HFFc6 (cell line): Measurements from ENCODE around the gene AMBN. TPM values are rescaled to one million over a fixed set of nuclear protein-coding genes. Genes with fewer than 3 reads are reported as not detected.

Experiments
- DNase-seq: peaks from one replicate; pipeline ENCODE4 v3.0.0-alpha.2; 2018
- H3K27ac Mint-ChIP-seq: 2 replicates; pipeline ENCODE4 v1.8.0; 2020; ENCODE audit warnings: mild to moderate bottlenecking, mixed read lengths
- H3K27me3 Mint-ChIP-seq: 2 replicates; pipeline ENCODE4 v1.8.0; 2021; ENCODE audit warnings: mild to moderate bottlenecking, moderate library complexity, mixed read lengths; ENCODE audit not compliant: insufficient read depth
- H3K36me3 Mint-ChIP-seq: 2 replicates; pipeline ENCODE4 v1.8.0; 2021; ENCODE audit warnings: low read depth, mixed read lengths
- H3K4me1 Mint-ChIP-seq: 2 replicates; pipeline ENCODE4 v1.8.0; 2020; ENCODE audit warnings: low read depth, mixed read lengths
- H3K4me3 Mint-ChIP-seq: 2 replicates; pipeline ENCODE4 v1.8.0; 2020; ENCODE audit warnings: mild to moderate bottlenecking, moderate library complexity, mixed read lengths
- H3K9me3 Mint-ChIP-seq: 2 replicates; pipeline ENCODE4 v1.8.0; 2020; ENCODE audit warnings: mild to moderate bottlenecking, mixed read lengths
- total RNA-seq, 6 experiments: library from RNA; stranded (reverse); fragmentation: NEBNext Ultra II Directional; extraction: Animal tissue kit (Norgen Biotek cat#: 25700); gene quantifications; 2 replicates in 1 of 6; 3 replicates in 5 of 6; pipeline ENCODE4 v1.2.3, GENCODE V29; 2021
- TF ChIP-seq, protein P1 (sequence below): fragments of 200-600 bp; sonication (generic); IDR thresholded peaks from 2 replicates; pipeline ENCODE4 v1.5.0; 2021; ENCODE audit warnings: antibody characterized with exemption, mild to moderate bottlenecking

AMBN gene
- total RNA-seq, 6 experiments from 2014 or later: not detected

DNA sequence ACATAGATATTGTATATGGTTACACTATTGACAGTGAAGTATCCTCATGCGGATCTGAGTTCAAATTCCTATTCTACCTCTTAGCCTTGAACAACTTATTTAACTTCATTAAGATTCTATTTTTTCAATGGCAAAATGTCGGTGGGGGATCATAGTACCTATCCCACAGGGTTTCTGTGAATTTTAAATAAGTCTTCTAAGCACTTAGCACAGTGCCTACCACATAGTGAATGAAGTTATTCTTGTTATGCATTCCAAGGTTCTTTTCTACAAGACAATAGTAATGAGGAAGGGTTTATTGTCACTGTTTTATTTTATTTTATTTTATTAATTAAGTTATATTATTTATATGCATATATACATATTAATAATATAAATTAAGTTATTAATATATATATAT, 27.7 kb downstream of the AMBN start:
- Mint-ChIP-seq H3K4me1 (no peaks in the 10 kb centered on the region), H3K27me3 (no peaks in the 10 kb centered on the region; the same call in 1 of the 2 replicates), H3K27ac (no peak overlapping the region), H3K4me3 (no peak overlapping the region), H3K36me3 (no peaks in the 10 kb centered on the region), H3K9me3 (no peaks in the 10 kb centered on the region)
- no peak for DNase-seq
- TF ChIP-seq, protein P1, sequence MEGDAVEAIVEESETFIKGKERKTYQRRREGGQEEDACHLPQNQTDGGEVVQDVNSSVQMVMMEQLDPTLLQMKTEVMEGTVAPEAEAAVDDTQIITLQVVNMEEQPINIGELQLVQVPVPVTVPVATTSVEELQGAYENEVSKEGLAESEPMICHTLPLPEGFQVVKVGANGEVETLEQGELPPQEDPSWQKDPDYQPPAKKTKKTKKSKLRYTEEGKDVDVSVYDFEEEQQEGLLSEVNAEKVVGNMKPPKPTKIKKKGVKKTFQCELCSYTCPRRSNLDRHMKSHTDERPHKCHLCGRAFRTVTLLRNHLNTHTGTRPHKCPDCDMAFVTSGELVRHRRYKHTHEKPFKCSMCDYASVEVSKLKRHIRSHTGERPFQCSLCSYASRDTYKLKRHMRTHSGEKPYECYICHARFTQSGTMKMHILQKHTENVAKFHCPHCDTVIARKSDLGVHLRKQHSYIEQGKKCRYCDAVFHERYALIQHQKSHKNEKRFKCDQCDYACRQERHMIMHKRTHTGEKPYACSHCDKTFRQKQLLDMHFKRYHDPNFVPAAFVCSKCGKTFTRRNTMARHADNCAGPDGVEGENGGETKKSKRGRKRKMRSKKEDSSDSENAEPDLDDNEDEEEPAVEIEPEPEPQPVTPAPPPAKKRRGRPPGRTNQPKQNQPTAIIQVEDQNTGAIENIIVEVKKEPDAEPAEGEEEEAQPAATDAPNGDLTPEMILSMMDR: no peak

DNA sequence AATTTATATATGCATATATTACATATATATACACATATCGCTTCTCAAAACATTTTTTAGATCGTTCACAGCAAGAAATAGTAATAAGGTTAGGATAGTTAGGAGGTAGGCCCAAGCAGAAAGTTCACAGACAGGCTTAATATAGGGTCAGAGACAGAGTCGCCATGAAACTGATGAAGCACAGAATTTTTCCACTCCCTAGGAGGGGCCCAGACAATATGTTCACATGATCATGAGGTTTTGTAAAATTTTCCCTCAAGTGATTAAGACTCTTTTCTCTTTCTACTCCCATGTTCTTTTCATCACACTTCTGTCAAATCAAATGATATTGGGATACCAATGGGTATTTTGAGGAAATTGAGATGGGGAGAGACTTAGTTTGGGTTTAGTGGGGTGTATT, 31.3 kb downstream of the AMBN start:
- Mint-ChIP-seq H3K4me1 (peaks cover 5% of the 10 kb centered on the region; the same call in 1 of the 2 replicates), H3K27ac (no peak overlapping the region), H3K4me3 (no peak overlapping the region), H3K9me3 (no peaks in the 10 kb centered on the region), H3K27me3 (peaks cover 2% of the 10 kb centered on the region; the same call in 1 of the 2 replicates), H3K36me3 (no peaks in the 10 kb centered on the region)
- no peak for DNase-seq
- TF ChIP-seq, protein P1: no peak

DNA sequence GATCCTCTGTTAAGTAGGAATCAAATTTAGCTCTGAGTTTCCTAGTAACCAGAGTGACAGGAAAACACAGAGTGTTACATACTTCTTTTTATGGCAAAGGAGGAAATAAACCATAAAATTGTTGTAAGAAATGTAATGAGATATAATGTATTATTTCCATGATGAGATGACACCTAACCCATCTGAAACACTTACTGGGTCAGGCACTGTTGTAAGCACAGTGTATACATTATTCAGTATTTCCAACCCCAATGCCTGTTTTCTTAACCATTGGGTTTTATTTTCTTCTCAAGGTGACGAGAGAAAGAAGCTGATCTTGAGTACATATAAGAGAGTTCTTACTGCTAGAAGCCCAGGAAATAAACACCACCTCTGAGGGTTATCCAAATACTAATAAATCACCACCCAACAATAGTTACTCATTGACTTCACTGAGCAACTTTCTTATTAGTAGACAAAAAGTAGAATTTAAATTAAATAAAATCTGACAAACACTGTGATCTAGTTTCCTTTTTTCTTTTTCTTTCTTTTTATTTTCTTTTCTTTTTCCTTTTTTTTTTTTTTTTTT, 32.3 kb downstream of the AMBN start:
- no peaks in the 10 kb centered on the region for H3K9me3 Mint-ChIP-seq
- TF ChIP-seq, protein P1: no peak
- H3K4me3 Mint-ChIP-seq: no peak overlapping the region
- H3K27ac Mint-ChIP-seq: no peak overlapping the region
- H3K36me3 Mint-ChIP-seq: no peaks in the 10 kb centered on the region
- H3K4me1 Mint-ChIP-seq: peaks cover 12% of the 10 kb centered on the region
- DNase-seq: no peak
- H3K27me3 Mint-ChIP-seq: peaks cover 2% of the 10 kb centered on the region; the same call in 1 of the 2 replicates

DNA sequence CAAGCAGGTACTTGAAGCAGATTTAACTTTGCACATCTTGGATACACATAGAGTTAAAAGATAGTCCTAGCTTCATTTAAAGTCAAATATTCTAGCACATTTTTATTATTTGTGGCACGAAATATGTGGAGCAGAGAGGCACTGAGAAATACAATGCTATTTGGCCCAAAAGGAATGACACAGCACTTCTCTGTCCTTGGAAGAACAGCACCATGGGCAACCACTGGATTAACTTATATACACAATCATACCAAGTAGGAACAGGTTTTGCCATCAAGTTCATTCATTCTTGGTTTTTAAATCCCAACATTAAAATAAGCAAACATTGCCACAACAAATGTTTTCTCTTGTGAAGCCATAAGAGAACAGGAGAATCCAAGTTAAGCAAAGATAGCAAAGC, 35.6 kb downstream of the AMBN start:
- Mint-ChIP-seq H3K27me3 (peaks cover 2% of the 10 kb centered on the region; the same call in 1 of the 2 replicates), H3K36me3 (no peaks in the 10 kb centered on the region), H3K9me3 (no peaks in the 10 kb centered on the region), H3K27ac (no peak overlapping the region), H3K4me1 (peaks cover 45% of the 10 kb centered on the region), H3K4me3 (no peak overlapping the region)
- TF ChIP-seq, protein P1: no peak
- no peak for DNase-seq

DNA sequence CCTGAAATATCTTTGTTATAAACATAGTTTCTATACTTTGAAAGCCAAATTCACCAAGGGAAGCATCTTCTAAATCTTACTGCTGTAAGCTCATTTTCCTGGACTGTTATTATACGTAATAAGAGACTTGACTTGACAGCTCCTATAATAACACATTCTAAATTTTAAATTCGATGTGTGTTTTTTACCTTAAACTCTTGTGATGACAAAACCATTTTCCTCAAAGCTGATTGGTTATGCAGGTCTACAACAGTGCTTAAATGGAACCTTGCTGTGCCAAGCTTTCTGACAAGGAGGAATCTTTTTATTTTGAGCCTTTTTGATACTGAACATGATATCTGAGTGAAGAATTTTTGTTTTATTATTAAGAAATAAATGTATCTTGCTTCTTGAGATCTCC, 36.4 kb downstream of the AMBN start, which contains the start of gene ENAM:
Gene ENAM, plus strand, starts transcription at position 301 of the 400 bp plus-strand sequence. CDS start 757 bp downstream, outside the sequence.
- peaks cover 47% of the 10 kb centered on the region for H3K4me1 Mint-ChIP-seq
- H3K4me3 Mint-ChIP-seq: no peak within 1 kb of the TSS

More for the DNA sequence above, 36.4 kb downstream of the AMBN start, which contains the start of gene ENAM:
- no peaks in the 10 kb centered on the region for H3K36me3 Mint-ChIP-seq
- H3K27me3 Mint-ChIP-seq: peaks cover 2% of the 10 kb centered on the region; the same call in 1 of the 2 replicates
- no peaks in the 10 kb centered on the region for H3K9me3 Mint-ChIP-seq
- TF ChIP-seq, protein P1: no peak
- no peak within 1 kb of the TSS; the same call in 1 of the 2 replicates for H3K27ac Mint-ChIP-seq
- DNase-seq: no peak
